Measurements from ENCODE around the gene SP1. TPM values are rescaled to one million over a fixed set of nuclear protein-coding genes. Genes with fewer than 3 reads are reported as not detected.

Gene SP1
- total RNA-seq, 1 experiment from 2014 or later, result 87.2 TPM

GRCh38 chr12:53423597-53423996 is 43.6 kb downstream of the SP1 start, which contains the start of gene AMHR2 (continued):
- TF ChIP-seq ARID4B (CRISPR knock-in tag; IDR thresholded peaks at IDR 0.05; ENCODE audit: borderline replicate concordance) (no peak), ETV6 (CRISPR knock-in tag; IDR thresholded peaks at IDR 0.05) (no peak), STAT6 (CRISPR knock-in tag; conservative IDR thresholded peaks at IDR 0.05; ENCODE audit: low read depth) (no peak), ZNF671 (CRISPR knock-in tag; IDR thresholded peaks at IDR 0.05) (no peak), NFYB (CRISPR knock-in tag; conservative IDR thresholded peaks at IDR 0.05; ENCODE audit: low read depth) (no peak), EMX1 (CRISPR knock-in tag; IDR thresholded peaks at IDR 0.05) (no peak), HMGA2 (CRISPR knock-in tag; IDR thresholded peaks at IDR 0.05) (no peak), ZNF281 (CRISPR knock-in tag; IDR thresholded peaks at IDR 0.05) (no peak), SP1 (CRISPR knock-in tag; conservative IDR thresholded peaks at IDR 0.05) (no peak), ZSCAN18 (CRISPR knock-in tag; IDR thresholded peaks at IDR 0.05) (no peak), ZNF396 (CRISPR knock-in tag; IDR thresholded peaks at IDR 0.05; ENCODE audit: borderline replicate concordance) (no peak)

GRCh38 chr12:53424626-53425514 is 44.9 kb downstream of the SP1 start:
- CTCF ChIA-PET, result interaction anchor here (0.8 to 5.6 kb wide), 7 partner anchors 44 to 104 kb away, joined by 4 to 113 read pairs (median 7); partner anchors contain the start of gene AAAS
- peaks cover 10% of the 10 kb centered on the region for H3K4me1 Mint-ChIP-seq
- no peak for TF ChIP-seq MXD4 (CRISPR knock-in tag; IDR thresholded peaks at IDR 0.05; ENCODE audit: borderline replicate concordance)
- no peak for TF ChIP-seq SMAD4 (CRISPR knock-in tag; IDR thresholded peaks at IDR 0.05)
- TF ChIP-seq PREB (CRISPR knock-in tag; IDR thresholded peaks at IDR 0.05; ENCODE audit: borderline replicate concordance), result no peak
- TF ChIP-seq ATF3 (CRISPR knock-in tag; conservative IDR thresholded peaks at IDR 0.05), result no peak
- no peak for TF ChIP-seq RORB (CRISPR knock-in tag; IDR thresholded peaks at IDR 0.05)
- TF ChIP-seq CREM (CRISPR knock-in tag; IDR thresholded peaks at IDR 0.05), result no peak
- TF ChIP-seq ZNF121 (CRISPR knock-in tag; IDR thresholded peaks at IDR 0.05), result no peak
- no peak for TF ChIP-seq AR (CRISPR knock-in tag; IDR thresholded peaks at IDR 0.05)

More at GRCh38 chr12:53424626-53425514, 44.9 kb downstream of the SP1 start:
- Mint-ChIP-seq H3K36me3 (no peaks in the 10 kb centered on the region), H3K9me3 (no peaks in the 10 kb centered on the region), H3K27me3 (ENCODE audit: low read depth) (no peaks in the 10 kb centered on the region), H3K27ac (no peak overlapping the region), H3K4me3 (no peak overlapping the region)
- POLR2A ChIA-PET, result no interaction called here
- ATAC-seq, result no peak
- DNase-seq (ENCODE audit: low spot score), result no peak
